Uterus (tissue), 4 donors: ENCODE results near the gene BMPR1B. TPM values are rescaled to one million over a fixed set of nuclear protein-coding genes. Genes with fewer than 3 reads are reported as not detected.

ENCODE experiments used
- DNase-seq, 2 donors: peaks; one replicate each; pipeline ENCODE4 v3.0.0-alpha.2; 2019 to 2020
- H3K27ac ChIP-seq, 2 donors: fragments of 200-600 bp; sonication (generic); 1 replicate in 1 of 2; 2 replicates in 1 of 2; pipeline ENCODE4 v1.5.1; 2016 to 2018
- H3K27me3 ChIP-seq, 2 donors: fragments of 200-600 bp; sonication (generic); one replicate each; pipeline ENCODE4 v1.5.1; 2018 to 2019; ENCODE audit warnings: control low read depth in 1 of 2
- H3K36me3 ChIP-seq, 2 donors: fragments of 200-600 bp; sonication (generic); one replicate each; pipeline ENCODE4 v1.5.1; 2019; ENCODE audit warnings: control low read depth in 1 of 2
- H3K4me1 ChIP-seq, 2 donors: fragments of 200-600 bp; sonication (generic); one replicate each; pipeline ENCODE4 v1.5.1; 2018 to 2019; ENCODE audit warnings: control low read depth in 1 of 2
- H3K4me3 ChIP-seq, 2 donors: fragments of 200-600 bp; sonication (generic); 1 replicate in 1 of 2; 2 replicates in 1 of 2; pipeline ENCODE4 v1.5.1; 2018 to 2019; ENCODE audit warnings: mild to moderate bottlenecking in 1 of 2
- H3K9me3 ChIP-seq, 2 donors: fragments of 200-600 bp; sonication (generic); one replicate each; pipeline ENCODE4 v1.5.1; 2019; ENCODE audit warnings: control low read depth in 1 of 2
- POLR2A ChIP-seq, 2 donors: fragments of 450-650 bp; IDR thresholded peaks; one replicate each; pipeline ENCODE4 v1.6.1; 2016; ENCODE audit warnings: antibody characterized with exemption in 2 of 2, mild to moderate bottlenecking in 1 of 2, moderate library complexity in 1 of 2
- intact Hi-C: fragments of 100-400 bp; cut with DNase I; formaldehyde crosslinking; loops from one replicate; pipeline ENCODE4 v1.15.1; 2023; ENCODE audit warnings: low total_unique reads
- total RNA-seq, 4 donors: library from RNA; depleted of rRNA in 3 of 4; stranded (reverse); fragments of >200 nt in 3 of 4; gene quantifications; one replicate each; pipeline versions ENCODE4 v1.1.0 to v1.2.4, GENCODE V29; 2014 to 2023
- TF ChIP-seq, protein P1 (sequence below), 4 experiments: fragments of 200-600 bp in 2 of 4; fragments of 450-650 bp in 2 of 4; sonication (generic) in 2 of 4; IDR thresholded peaks; one replicate each; pipeline ENCODE4 v1.5.1; 2016 to 2019; ENCODE audit warnings: antibody characterized with exemption in 4 of 4, mild to moderate bottlenecking in 2 of 4, moderate library complexity in 1 of 4
- donor health status: DM: yes; HTN: yes; CAD: no.

BMPR1B gene
- total RNA-seq, 4 donors from 2014 or later = under 0.01 to 13.6 (median 3.3) TPM

DNA sequence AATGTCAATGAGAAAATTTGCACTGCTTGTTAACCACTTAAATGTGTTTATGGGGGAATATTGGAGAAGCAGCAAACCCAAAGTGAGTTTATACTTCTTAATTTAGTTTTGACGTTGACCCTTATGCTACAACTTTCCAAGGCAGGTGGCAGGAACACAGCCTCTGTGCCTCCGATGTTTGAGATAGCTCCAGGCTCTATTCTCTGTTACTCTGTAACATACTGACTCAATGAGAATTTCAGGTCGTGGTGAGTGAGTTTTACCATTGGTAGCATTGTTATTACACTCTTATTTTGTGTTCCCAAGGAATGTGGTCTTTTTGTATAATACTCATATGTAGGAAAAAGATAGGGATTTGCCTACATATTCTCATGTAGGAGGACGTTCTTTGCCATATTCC is 210.7 kb downstream of the BMPR1B start:
- TF ChIP-seq POLR2A (IDR thresholded peaks at IDR 0.05) = no peak
- TF ChIP-seq, protein P1, sequence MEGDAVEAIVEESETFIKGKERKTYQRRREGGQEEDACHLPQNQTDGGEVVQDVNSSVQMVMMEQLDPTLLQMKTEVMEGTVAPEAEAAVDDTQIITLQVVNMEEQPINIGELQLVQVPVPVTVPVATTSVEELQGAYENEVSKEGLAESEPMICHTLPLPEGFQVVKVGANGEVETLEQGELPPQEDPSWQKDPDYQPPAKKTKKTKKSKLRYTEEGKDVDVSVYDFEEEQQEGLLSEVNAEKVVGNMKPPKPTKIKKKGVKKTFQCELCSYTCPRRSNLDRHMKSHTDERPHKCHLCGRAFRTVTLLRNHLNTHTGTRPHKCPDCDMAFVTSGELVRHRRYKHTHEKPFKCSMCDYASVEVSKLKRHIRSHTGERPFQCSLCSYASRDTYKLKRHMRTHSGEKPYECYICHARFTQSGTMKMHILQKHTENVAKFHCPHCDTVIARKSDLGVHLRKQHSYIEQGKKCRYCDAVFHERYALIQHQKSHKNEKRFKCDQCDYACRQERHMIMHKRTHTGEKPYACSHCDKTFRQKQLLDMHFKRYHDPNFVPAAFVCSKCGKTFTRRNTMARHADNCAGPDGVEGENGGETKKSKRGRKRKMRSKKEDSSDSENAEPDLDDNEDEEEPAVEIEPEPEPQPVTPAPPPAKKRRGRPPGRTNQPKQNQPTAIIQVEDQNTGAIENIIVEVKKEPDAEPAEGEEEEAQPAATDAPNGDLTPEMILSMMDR (IDR thresholded peaks at IDR 0.05) = no peak
- intact Hi-C loops = no loop called here
- no peaks in the 10 kb centered on the region for H3K36me3 ChIP-seq
- H3K4me1 ChIP-seq = no peaks in the 10 kb centered on the region
- no peaks in the 10 kb centered on the region for H3K27me3 ChIP-seq
- DNase-seq = no peak
- no peaks in the 10 kb centered on the region for H3K9me3 ChIP-seq
- H3K27ac ChIP-seq = no peak overlapping the region
- no peak overlapping the region for H3K4me3 ChIP-seq

DNA sequence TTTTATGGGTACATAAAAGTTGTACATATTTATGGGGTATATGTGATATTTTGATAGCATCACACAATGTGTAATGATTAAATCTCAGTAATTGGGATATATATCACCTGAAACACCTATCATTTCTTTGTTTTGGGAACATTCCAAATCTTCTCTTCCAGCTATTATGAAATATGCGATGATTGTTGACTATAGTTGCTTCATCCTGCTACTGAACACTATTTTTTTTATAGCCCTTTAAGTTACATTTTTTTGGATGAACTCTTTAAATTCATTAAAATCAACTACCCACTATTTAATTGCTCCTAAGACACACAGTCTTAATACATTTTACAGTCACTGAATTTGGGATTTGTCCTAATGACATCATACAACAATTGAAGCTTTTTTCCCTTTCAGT is 212.9 kb downstream of the BMPR1B start:
- TF ChIP-seq, protein P1 (IDR thresholded peaks at IDR 0.05) = no peak
- no peak for TF ChIP-seq POLR2A (IDR thresholded peaks at IDR 0.05)
- Histone ChIP-seq H3K4me3 (no peak overlapping the region), H3K27ac (no peak overlapping the region), H3K27me3 (no peaks in the 10 kb centered on the region), H3K36me3 (no peaks in the 10 kb centered on the region), H3K9me3 (no peaks in the 10 kb centered on the region), H3K4me1 (no peaks in the 10 kb centered on the region)
- DNase-seq = no peak
- intact Hi-C loops = no loop called here

DNA sequence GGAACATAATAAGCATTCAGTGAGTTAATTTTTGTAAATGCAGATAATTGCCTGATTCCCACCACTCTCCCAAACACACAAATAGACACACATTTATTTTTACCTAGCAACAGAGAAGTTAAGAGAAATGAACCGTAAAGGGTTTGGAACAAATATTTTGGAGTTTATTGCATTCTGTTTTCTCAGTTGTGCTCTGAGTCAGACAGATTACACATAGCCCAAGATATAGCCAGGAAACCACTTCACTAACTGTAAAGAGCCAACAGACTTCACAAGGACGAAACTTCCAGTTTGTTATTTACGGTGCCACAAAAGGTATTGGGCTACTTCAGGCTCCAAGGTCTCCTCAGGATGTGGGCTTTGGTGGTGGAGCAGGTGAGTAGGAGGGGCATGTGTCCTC is 217.0 kb downstream of the BMPR1B start:
- Histone ChIP-seq H3K4me1 (no peaks in the 10 kb centered on the region), H3K27ac (no peak overlapping the region), H3K4me3 (no peak overlapping the region), H3K9me3 (no peaks in the 10 kb centered on the region), H3K27me3 (no peaks in the 10 kb centered on the region), H3K36me3 (no peaks in the 10 kb centered on the region)
- TF ChIP-seq, protein P1 (IDR thresholded peaks at IDR 0.05) = no peak
- TF ChIP-seq POLR2A (IDR thresholded peaks at IDR 0.05) = no peak
- DNase-seq = no peak
- intact Hi-C loops = no loop called here

DNA sequence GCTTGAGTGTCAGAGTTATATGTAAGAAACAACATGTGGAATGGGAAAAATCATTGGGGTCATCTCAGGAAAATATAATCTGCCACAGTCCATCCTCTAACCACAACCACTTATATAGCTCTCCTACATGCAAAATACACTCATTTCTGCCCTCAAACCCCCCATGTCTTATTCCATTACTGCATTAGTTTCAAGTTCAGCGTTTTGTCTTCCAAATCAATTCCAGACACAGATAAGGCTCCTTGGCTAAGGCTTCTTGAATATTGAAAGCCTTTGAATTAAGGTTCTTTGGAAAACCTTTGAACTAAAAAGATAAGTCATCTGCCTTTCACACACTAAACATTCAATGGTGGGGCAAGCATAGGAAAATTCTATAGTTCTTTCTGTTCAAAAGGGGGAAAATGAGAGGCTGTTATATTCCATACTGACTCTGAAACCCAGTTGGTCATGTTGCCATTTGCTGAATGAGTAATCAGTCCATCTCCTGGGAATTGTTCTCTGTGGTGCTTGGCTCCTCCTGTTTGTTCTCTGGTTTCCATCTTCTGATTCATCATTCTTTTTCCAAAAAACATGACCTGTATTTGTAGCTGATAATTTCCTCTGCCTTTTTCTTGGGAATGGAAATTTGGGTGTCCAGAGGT is 218.7 kb downstream of the BMPR1B start:
- Histone ChIP-seq H3K4me3 (no peak overlapping the region), H3K27ac (no peak overlapping the region), H3K36me3 (no peaks in the 10 kb centered on the region), H3K4me1 (no peaks in the 10 kb centered on the region), H3K27me3 (no peaks in the 10 kb centered on the region), H3K9me3 (no peaks in the 10 kb centered on the region)
- intact Hi-C loops = no loop called here
- no peak for TF ChIP-seq POLR2A (IDR thresholded peaks at IDR 0.05)
- TF ChIP-seq, protein P1 (IDR thresholded peaks at IDR 0.05) = no peak
- DNase-seq = no peak

DNA sequence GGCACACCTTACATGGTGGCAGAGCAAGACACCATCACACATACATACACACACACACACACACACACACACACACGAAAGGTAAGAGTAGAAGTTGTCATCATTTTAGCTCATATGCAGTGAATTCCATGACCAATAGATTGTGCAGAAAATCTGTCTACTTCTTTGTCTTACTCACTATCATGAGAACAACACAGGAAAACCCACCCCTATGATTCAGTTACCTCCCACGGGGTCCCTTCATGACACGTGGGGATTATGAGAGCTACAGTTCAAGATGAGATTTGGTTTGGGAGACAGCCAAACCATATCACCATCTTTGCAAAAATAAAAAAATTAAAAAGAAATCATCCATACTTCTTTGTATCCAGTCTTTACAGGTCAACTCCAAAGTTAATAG is 221.1 kb downstream of the BMPR1B start:
- intact Hi-C loops = no loop called here
- no peaks in the 10 kb centered on the region for H3K4me1 ChIP-seq

More for the DNA sequence above, 221.1 kb downstream of the BMPR1B start:
- no peaks in the 10 kb centered on the region for H3K27me3 ChIP-seq
- DNase-seq = no peak
- no peaks in the 10 kb centered on the region for H3K9me3 ChIP-seq
- H3K36me3 ChIP-seq = no peaks in the 10 kb centered on the region
- no peak for TF ChIP-seq POLR2A (IDR thresholded peaks at IDR 0.05)
- TF ChIP-seq, protein P1 (IDR thresholded peaks at IDR 0.05) = no peak
- no peak overlapping the region for H3K27ac ChIP-seq
- H3K4me3 ChIP-seq = no peak overlapping the region
